Keratinocyte (primary cell): Measurements from ENCODE around the gene COMT. TPM values are rescaled to one million over a fixed set of nuclear protein-coding genes. Genes with fewer than 3 reads are reported as not detected.

Source experiments
- DNase-seq: peaks from one replicate; pipeline ENCODE4 v3.0.0-alpha.2; 2011; ENCODE audit warnings: low read depth, missing footprints, low spot score
- FAIRE-seq: peaks from 2 replicates; lab custom pipeline; 2011; peaks lifted over from hg19 to GRCh38; lab: Jason Lieb, UNC
- H2AFZ ChIP-seq: 2 replicates; pipeline ENCODE4 v1.6.0; 2012; ENCODE audit warnings: low read length, control low read depth, inconsistent platforms; ENCODE audit not compliant: control insufficient read depth
- H3K27ac ChIP-seq: 2 replicates; pipeline ENCODE4 v1.5.1; 2011; ENCODE audit warnings: low read length; ENCODE audit not compliant: control insufficient read depth, insufficient read depth
- H3K27me3 ChIP-seq: 3 replicates; pipeline ENCODE4 v1.6.0; 2011; ENCODE audit warnings: low read length; ENCODE audit not compliant: control insufficient read depth, insufficient read depth; ENCODE audit errors: extremely low read depth
- H3K36me3 ChIP-seq, 2 experiments: 2 replicates in 1 of 2; 3 replicates in 1 of 2; pipeline ENCODE4 v1.5.1; 2011; ENCODE audit warnings: low read length in 2 of 2, mild to moderate bottlenecking in 1 of 2; ENCODE audit not compliant: control insufficient read depth in 2 of 2, insufficient read depth in 2 of 2; ENCODE audit errors: extremely low read depth in 1 of 2
- H3K4me1 ChIP-seq: 3 replicates; pipeline ENCODE4 v1.5.1; 2011; ENCODE audit warnings: low read length; ENCODE audit not compliant: control insufficient read depth, insufficient read depth; ENCODE audit errors: extremely low read depth
- H3K4me2 ChIP-seq: 3 replicates; pipeline ENCODE4 v1.6.0; 2011; ENCODE audit warnings: low read depth, low read length; ENCODE audit not compliant: control insufficient read depth, insufficient read depth; ENCODE audit errors: extremely low read depth
- H3K4me3 ChIP-seq, 3 experiments: fragments of 200-600 bp in 1 of 3; sonication (generic) in 1 of 3; 2 replicates in 2 of 3; 3 replicates in 1 of 3; pipeline ENCODE4 v1.5.1; 2011 to 2016; ENCODE audit warnings: low read length in 3 of 3, mild to moderate bottlenecking in 3 of 3, control low read depth in 2 of 3, inconsistent platforms in 1 of 3, low read depth in 1 of 3, mixed read lengths in 1 of 3, mixed run types in 1 of 3, moderate library complexity in 1 of 3; ENCODE audit not compliant: control insufficient read depth in 2 of 3, insufficient read depth in 2 of 3; ENCODE audit errors: extremely low read depth in 1 of 3
- H3K79me2 ChIP-seq: 2 replicates; pipeline ENCODE4 v1.6.0; 2012; ENCODE audit warnings: low read length; ENCODE audit not compliant: control insufficient read depth, insufficient read depth
- H3K9ac ChIP-seq: 3 replicates; pipeline ENCODE4 v1.6.0; 2011; ENCODE audit warnings: low read length; ENCODE audit not compliant: control insufficient read depth, insufficient read depth; ENCODE audit errors: extremely low read depth
- H3K9me1 ChIP-seq: 3 replicates; pipeline ENCODE4 v1.6.0; 2011; ENCODE audit warnings: low read length; ENCODE audit not compliant: control insufficient read depth, insufficient read depth; ENCODE audit errors: extremely low read depth
- H3K9me3 ChIP-seq: 2 replicates; pipeline ENCODE4 v1.5.1; 2012; ENCODE audit warnings: low read depth, low read length; ENCODE audit not compliant: control insufficient read depth
- H4K20me1 ChIP-seq: 3 replicates; pipeline ENCODE4 v1.6.0; 2011; ENCODE audit warnings: low read length; ENCODE audit not compliant: control insufficient read depth, insufficient read depth; ENCODE audit errors: extremely low read depth
- CTCF ChIP-seq, 3 experiments: IDR thresholded peaks in 1 of 3; conservative IDR thresholded peaks in 1 of 3; optimal IDR thresholded peaks in 1 of 3; 2 replicates in 2 of 3; 3 replicates in 1 of 3; pipeline versions ENCODE3 to v1.5.1; 2011; ENCODE audit warnings: low read length in 3 of 3, mild to moderate bottlenecking in 3 of 3, moderate library complexity in 2 of 3, control low read depth in 1 of 3, inconsistent platforms in 1 of 3; ENCODE audit not compliant: insufficient read depth in 2 of 3; ENCODE audit errors: extremely low read depth in 1 of 3
- EZH2 ChIP-seq: IDR thresholded peaks from one replicate; pipeline ENCODE4 v1.6.1; 2012; ENCODE audit warnings: inconsistent platforms, mild to moderate bottlenecking, low read length, moderate library complexity
- dilution Hi-C: fragments of 300-500 bp; cut with MboI; formaldehyde crosslinking; loops from one replicate; pipeline ENCODE4 v1.7.0; 2020; ENCODE audit warnings: low sequenced_read_pairs; ENCODE audit not compliant: extremely low pct_ligation_motif_present
- polyA plus RNA-seq, 5 experiments: library from polyadenylated mRNA; depleted of rRNA in 3 of 5; stranded (reverse) in 3 of 5; stranded (forward) in 1 of 5; unstranded in 1 of 5; fragments of >200 nt; gene quantifications; 1 replicate in 1 of 5; 2 replicates in 3 of 5; 3 replicates in 1 of 5; pipeline versions ENCODE4 v1.2.1 to v1.2.3, GENCODE V29; 2011 to 2012; ENCODE audit warnings: missing spikeins in 2 of 5, low read depth in 1 of 5, low replicate concordance in 1 of 5

Gene COMT
- polyA plus RNA-seq, 1 donor (not counting 4 experiments of a cell fraction or from before 2014, with no cell fraction given), result 139 TPM

GRCh38 chr22:19991395-19991644 lies 49.7 kb downstream of the COMT start:
- TF ChIP-seq CTCF (optimal IDR thresholded peaks at IDR 0.05 in 1 of 3, IDR thresholded peaks at IDR 0.05 in 1 of 3, conservative IDR thresholded peaks at IDR 0.05 in 1 of 3; ENCODE audit: extremely low read depth in 1 of 3, insufficient read depth in 2 of 3, low read length in 3 of 3) (no peak), EZH2 (no peak)
- H3K4me2 ChIP-seq, result no peak overlapping the region
- no peak overlapping the region for H3K9ac ChIP-seq
- no peaks in the 10 kb centered on the region for H3K9me1 ChIP-seq
- dilution Hi-C loops, result no loop called here
- H3K9me3 ChIP-seq, result no peaks in the 10 kb centered on the region
- H3K27ac ChIP-seq, result no peak overlapping the region
- DNase-seq, result no peak
- no peak overlapping the region for H3K4me3 ChIP-seq
- H3K4me1 ChIP-seq, result peaks cover 3% of the 10 kb centered on the region
- no peak for FAIRE-seq
- H2AFZ ChIP-seq, result no peak overlapping the region
- H3K27me3 ChIP-seq, result peaks cover 8% of the 10 kb centered on the region
- no peaks in the 10 kb centered on the region for H3K36me3 ChIP-seq
- no peaks in the 10 kb centered on the region for H3K79me2 ChIP-seq
- H4K20me1 ChIP-seq, result no peaks in the 10 kb centered on the region

GRCh38 chr22:19991645-19992451 lies 50.3 kb downstream of the COMT start:
- Histone ChIP-seq H3K79me2 (no peaks in the 10 kb centered on the region), H2AFZ (no peak overlapping the region), H3K4me1 (no peaks in the 10 kb centered on the region), H3K27ac (no peak overlapping the region), H4K20me1 (no peaks in the 10 kb centered on the region), H3K9ac (no peak overlapping the region), H3K4me2 (no peak overlapping the region), H3K36me3 (no peaks in the 10 kb centered on the region), H3K27me3 (peaks cover 11% of the 10 kb centered on the region), H3K9me1 (no peaks in the 10 kb centered on the region), H3K4me3 (no peak overlapping the region), H3K9me3 (no peaks in the 10 kb centered on the region)
- dilution Hi-C loops, result no loop called here
- FAIRE-seq (no peak), DNase-seq (no peak)
- TF ChIP-seq CTCF (optimal IDR thresholded peaks at IDR 0.05 in 1 of 3, IDR thresholded peaks at IDR 0.05 in 1 of 3, conservative IDR thresholded peaks at IDR 0.05 in 1 of 3; ENCODE audit: extremely low read depth in 1 of 3, insufficient read depth in 2 of 3, low read length in 3 of 3) (no peak), EZH2 (no peak)
